Stimulated activated CD4-positive, alpha-beta T cell treated with anti-CD3 and anti-CD28 coated beads, Interleukin-12 subunit alpha, Interleukin-12 subunit beta, amount 100 ng/mL, for 48 hours (primary cell): Measurements from ENCODE around the gene UBAP2.

Experiments used
- DNase-seq, 3 donors: peaks; one replicate each; pipeline ENCODE4 v3.0.0-alpha.2; 2020; ENCODE audit warnings: low read depth in 2 of 3, low spot score in 1 of 3

The UBAP2 gene

DNA sequence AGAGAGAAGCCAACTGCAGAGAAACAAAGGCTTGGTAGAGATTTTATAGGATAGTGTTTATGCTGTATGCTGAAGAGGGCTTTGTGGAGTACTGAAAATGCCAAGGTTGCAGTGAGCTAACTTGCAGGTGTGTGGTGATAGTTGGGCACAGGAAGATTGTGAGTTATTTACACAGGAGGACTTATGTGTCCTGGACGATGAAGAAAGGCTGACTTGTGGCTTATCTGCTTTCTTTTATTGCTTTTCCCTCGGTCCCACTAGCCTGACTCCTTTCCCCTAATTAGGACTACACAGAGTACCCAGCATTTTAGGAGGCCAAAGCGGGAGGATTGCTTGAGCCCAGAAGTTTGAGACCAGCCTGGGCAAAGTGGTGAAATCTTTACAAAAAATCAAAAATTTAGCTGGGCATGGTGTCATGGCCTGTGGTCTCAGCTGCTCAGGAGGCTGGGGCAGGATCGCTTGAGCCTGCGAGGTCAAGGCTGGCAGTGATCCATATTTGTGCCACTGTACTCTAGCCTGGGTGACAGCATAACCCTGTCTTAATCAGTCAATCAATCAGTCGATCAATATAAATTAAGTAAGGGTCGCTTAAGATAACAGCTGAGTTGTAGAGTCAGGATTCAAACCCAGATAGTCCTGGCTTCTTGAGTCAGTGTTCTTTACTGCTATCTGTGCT lies 169.9 kb downstream of the UBAP2 start:
- no peak for DNase-seq

DNA sequence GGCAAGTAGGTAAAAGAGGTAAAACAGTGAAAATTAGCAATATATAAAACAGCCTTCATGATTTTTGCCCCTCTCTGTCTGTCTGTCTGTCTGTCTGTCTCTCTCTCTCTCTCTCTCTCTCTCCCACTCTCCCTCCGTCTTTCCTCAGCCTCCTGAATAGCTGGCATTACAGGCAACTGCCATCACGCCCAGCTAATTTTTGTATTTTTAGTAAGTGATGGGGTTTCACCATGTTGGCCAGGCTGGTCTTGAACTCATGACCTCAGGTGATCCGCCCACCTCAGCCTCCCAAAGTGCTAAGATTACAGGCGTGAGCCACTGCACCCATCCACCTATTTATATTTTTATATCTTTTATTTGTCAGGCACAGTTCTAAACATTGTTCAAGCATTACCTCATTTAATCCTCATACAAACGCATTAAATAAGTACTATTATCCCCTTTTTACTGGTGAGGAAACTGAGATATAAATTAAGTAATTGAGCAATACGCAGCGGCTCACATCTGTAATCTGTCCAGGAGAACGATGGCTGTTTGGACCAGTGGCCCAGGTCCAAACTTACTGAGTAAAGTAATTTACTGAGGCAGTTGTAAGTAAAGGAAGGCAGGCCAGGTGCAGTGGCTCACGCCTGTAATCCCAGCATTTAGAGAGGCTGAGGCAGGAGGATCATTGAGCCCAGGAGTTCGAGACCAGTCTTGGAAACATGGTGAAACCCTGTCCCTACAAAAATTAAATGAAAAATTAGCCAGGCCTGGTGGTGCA lies 170.8 kb downstream of the UBAP2 start:
- no peak for DNase-seq
